Vagina (tissue), 2 donors: ENCODE measurements around the gene RNF4.

Experiments
- CTCF ChIP-seq, 3 experiments: fragments of 450-650 bp in 2 of 3; fragments of 200-600 bp in 1 of 3; sonication (generic) in 1 of 3; IDR thresholded peaks; one replicate each; pipeline ENCODE4 v1.5.1; 2017 to 2019; ENCODE audit warnings: antibody characterized with exemption in 3 of 3, mild to moderate bottlenecking in 2 of 3, moderate library complexity in 2 of 3
- POLR2AphosphoS5 ChIP-seq, 2 donors: sonication (generic); formaldehyde crosslinking; IDR thresholded peaks; one replicate each; pipeline ENCODE4 v1.9.0; 2017; ENCODE audit warnings: antibody characterized with exemption in 2 of 2, mild to moderate bottlenecking in 2 of 2, low read depth in 1 of 2; ENCODE audit not compliant: insufficient read depth in 1 of 2

- TF ChIP-seq POLR2AphosphoS5 (IDR thresholded peaks at IDR 0.05; ENCODE audit: insufficient read depth in 1 of 2, low read depth in 1 of 2) (no peak), CTCF (IDR thresholded peaks at IDR 0.05) (no peak)
Measured at GRCh38 chr4:2480649-2481048, 11.7 kb downstream of the RNF4 start.
